ES-I3 (cell line): ENCODE data around the gene DSC1.
"Not testable (repeated sequence)": the region's sequence is repeated elsewhere in the genome, so short reads cannot be mapped to it uniquely, and the experiment has no call there.

ENCODE experiments used
- H3K36me3 ChIP-seq: 2 replicates; pipeline ENCODE4 v1.6.1; 2013; ENCODE audit warnings: mild to moderate bottlenecking, low read length, control low read depth, moderate library complexity; ENCODE audit not compliant: insufficient read depth
- H3K4me1 ChIP-seq: 2 replicates; pipeline ENCODE4 v1.6.1; 2013; ENCODE audit warnings: mild to moderate bottlenecking, control low read depth, low read length; ENCODE audit not compliant: insufficient read depth
- H3K9ac ChIP-seq: 2 replicates; pipeline ENCODE4 v1.6.1; 2013; ENCODE audit warnings: low read depth, mild to moderate bottlenecking, low read length, moderate library complexity
- H3K9me3 ChIP-seq: 2 replicates; pipeline ENCODE4 v1.6.1; 2013; ENCODE audit warnings: mild to moderate bottlenecking, low read length, moderate library complexity; ENCODE audit not compliant: control insufficient read depth, insufficient read depth

The DSC1 gene

DNA sequence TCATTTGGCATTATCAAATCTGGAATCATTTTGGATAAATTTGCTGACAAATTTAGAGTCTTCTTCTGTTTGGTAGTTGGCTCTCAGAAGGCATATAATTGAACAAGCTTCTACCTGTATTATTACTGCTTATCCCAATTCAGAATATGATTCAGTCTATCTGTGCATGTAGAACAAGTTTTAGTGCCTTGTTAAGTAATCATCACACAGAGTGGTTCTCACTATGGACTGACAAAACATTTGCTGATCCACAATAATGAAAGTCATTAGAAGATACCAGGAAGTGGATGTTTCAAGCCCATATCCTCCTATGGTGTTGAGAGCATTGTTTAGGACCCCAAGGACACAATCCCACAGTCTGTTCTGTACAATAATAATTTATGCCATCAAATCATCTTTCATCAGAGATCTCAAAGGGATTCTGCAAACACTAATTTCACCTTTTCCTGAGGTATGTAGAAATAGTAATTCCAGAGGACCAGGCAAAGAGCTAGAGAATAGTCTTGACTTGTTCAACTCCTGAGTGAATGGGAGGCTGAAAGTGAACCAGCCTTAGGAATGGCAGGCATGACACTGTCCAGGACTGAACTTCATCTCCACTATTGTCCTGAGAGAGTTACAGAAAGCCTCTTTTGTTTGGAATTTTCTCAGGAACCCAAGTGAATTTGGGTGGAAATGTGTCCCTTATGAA, 29.6 kb upstream of the DSC1 start:
- no peak overlapping the region for H3K9ac ChIP-seq
- H3K9me3 ChIP-seq, result no peaks in the 10 kb centered on the region
- no peaks in the 10 kb centered on the region for H3K36me3 ChIP-seq
- peaks cover 7% of the 10 kb centered on the region; the same call in 1 of the 2 replicates for H3K4me1 ChIP-seq

DNA sequence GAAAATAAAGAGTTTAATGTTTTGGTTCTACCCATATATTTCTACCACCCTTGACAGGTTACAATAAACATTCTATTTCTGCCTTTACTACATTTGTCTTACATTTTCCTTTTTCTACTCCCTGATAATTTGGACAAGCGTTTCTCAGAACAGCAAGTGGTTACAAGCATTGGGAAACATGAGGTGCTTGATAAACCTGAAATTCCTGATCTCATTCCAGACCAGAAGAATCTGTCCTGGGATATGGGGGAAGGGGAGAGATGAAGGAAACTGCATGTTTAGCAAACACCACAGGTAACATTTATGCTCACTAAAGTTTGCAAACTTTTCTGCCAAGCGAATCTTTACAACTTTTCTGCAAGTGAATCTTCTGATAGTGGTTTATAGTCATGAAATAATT, 28.3 kb upstream of the DSC1 start:
- H3K9me3 ChIP-seq, result no peaks in the 10 kb centered on the region
- no peaks in the 10 kb centered on the region for H3K36me3 ChIP-seq
- peaks cover 7% of the 10 kb centered on the region; the same call in 1 of the 2 replicates for H3K4me1 ChIP-seq
- H3K9ac ChIP-seq, result no peak overlapping the region

DNA sequence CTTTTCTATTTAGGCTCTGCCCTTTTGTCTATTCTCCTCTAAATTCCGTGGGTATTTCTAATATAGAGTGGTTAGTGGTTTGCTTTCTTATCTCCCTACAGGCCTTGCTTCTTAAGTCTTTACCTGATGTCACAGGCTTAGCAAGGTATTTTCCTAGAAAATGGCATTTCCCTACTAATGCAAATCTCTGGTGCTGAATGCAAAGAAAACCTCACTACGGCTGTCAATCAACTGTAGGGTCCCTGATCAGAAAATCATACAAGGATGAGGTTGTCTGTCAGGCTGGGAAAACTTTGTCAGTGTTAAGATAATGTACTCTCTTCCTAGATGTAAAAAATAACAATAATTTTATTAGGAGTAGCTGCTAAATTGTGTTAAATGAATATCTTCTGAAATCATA, 27.1 kb upstream of the DSC1 start:
- no peaks in the 10 kb centered on the region for H3K9me3 ChIP-seq
- H3K9ac ChIP-seq, result no peak overlapping the region
- H3K36me3 ChIP-seq, result no peaks in the 10 kb centered on the region
- H3K4me1 ChIP-seq, result peaks cover 7% of the 10 kb centered on the region; the same call in 1 of the 2 replicates

GRCh38 chr18:31185186-31185950, 22.7 kb upstream of the DSC1 start:
- Histone ChIP-seq H3K9me3 (no peaks in the 10 kb centered on the region), H3K4me1 (0 out of 2 replicates have a peak, but pooled peaks cover 2% of the 10 kb centered on the region), H3K9ac (no peak overlapping the region), H3K36me3 (no peaks in the 10 kb centered on the region)

- H3K9ac ChIP-seq, result no peak overlapping the region
- H3K36me3 ChIP-seq, result no peaks in the 10 kb centered on the region
- no peaks in the 10 kb centered on the region for H3K4me1 ChIP-seq
- H3K9me3 ChIP-seq, result no peaks in the 10 kb centered on the region
Observed at GRCh38 chr18:31183302-31183701, 20.6 kb upstream of the DSC1 start.

DNA sequence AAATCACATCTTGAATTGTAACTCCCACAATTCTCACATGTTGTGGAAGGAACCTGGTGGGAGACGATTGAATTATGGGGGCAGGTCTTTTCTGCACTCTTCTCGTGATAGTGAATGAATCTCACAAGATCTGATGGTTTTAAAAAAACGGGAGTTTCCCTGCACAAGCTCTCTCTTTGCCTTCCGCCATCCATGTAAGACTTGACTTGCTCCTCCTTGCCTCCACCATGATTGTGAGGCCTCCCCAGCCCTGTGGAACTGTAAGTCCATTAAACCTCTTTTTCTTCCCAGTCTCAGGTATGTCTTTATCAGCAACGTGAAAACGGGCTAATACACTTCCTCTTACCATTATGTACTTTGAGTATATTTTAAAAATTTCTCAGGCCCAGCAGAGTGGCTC, 14.7 kb upstream of the DSC1 start:
- H3K4me1 ChIP-seq, H3K36me3 ChIP-seq: not testable (repeated sequence)

DNA sequence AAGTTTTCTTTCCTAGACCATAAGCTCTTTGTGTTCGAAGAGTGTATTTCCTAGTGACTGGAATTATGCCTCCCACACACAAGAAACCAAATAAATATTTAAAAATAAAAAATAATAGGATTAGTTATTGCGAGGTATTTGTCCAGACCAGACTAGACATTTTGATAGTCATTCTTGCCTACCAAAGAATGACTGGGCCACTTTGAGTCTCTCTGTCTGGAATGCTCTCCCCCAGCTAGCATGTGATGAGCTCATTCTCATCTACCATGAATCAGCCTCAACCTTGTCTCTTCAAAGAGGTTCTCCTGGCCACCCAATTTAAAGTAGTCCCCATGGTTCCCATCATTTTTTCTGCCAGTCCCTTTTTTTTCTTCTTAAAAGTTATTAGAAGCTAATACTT, 13.9 kb upstream of the DSC1 start:
- no peak overlapping the region for H3K9ac ChIP-seq
- no peaks in the 10 kb centered on the region for H3K4me1 ChIP-seq
- H3K9me3 ChIP-seq, result peaks cover 10% of the 10 kb centered on the region; the same call in 1 of the 2 replicates
- H3K36me3 ChIP-seq, result no peaks in the 10 kb centered on the region; the same call in 1 of the 2 replicates

More for the DNA sequence above, 14.7 kb upstream of the DSC1 start:
- peaks cover 10% of the 10 kb centered on the region; the same call in 1 of the 2 replicates for H3K9me3 ChIP-seq
- not testable (repeated sequence) for H3K9ac ChIP-seq

DNA sequence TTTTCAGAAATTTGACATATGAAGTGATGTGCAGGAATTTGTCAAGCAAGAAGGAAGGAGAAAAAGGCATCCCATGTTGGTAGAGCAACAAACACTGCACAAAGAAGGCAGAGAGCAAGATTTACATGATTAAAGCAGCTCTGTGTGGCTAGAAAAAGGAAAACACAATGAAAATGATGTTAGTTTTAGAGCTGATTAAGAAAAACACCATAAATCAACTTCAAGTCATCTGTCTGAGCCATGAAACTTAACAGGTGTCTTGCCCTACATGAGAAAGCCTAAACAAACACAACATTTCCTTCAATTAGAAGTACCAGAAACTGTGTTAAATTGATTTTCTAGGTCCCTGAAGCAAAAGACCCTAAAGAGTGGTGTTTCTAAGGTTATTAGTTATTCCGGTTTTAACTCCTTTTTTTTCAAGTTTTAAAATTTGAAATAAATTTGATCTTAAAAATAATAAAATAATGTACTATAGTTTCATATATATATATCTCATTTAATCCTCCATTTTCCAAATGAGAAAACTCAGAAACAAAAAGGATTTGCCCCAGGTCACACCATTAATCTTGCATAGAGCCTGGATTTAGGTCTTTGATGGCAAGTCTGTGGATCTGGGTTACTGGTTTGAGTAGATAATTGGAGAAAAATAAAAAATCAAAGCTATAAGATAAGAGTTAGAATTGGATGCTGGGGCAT, 8.6 kb upstream of the DSC1 start:
- Histone ChIP-seq H3K36me3 (no peaks in the 10 kb centered on the region; the same call in 1 of the 2 replicates), H3K4me1 (no peaks in the 10 kb centered on the region; the same call in 1 of the 2 replicates), H3K9me3 (peaks cover 4% of the 10 kb centered on the region; the same call in 1 of the 2 replicates), H3K9ac (no peak overlapping the region)

DNA sequence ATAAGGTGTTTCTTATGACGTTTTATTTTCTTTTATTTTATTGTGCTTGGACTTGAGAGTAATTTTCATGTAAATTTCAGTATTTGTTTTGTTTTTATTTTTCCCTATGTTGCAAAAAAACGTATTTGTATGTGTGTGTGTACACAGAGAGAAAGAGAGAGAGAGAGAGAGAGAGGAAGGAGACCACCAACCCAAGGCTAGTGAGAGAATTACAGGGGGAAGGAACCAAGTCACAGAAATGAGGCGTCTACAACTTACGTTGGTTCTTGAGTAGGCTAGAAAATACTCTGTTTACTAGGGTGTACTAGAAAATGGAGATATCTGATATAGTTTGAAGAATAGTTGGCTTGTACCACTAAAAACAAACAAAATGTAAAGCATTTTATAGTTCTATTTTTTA, 7.7 kb upstream of the DSC1 start:
- Histone ChIP-seq H3K36me3 (no peaks in the 10 kb centered on the region), H3K9me3 (no peaks in the 10 kb centered on the region), H3K4me1 (no peaks in the 10 kb centered on the region; the same call in 1 of the 2 replicates), H3K9ac (no peak overlapping the region)

DNA sequence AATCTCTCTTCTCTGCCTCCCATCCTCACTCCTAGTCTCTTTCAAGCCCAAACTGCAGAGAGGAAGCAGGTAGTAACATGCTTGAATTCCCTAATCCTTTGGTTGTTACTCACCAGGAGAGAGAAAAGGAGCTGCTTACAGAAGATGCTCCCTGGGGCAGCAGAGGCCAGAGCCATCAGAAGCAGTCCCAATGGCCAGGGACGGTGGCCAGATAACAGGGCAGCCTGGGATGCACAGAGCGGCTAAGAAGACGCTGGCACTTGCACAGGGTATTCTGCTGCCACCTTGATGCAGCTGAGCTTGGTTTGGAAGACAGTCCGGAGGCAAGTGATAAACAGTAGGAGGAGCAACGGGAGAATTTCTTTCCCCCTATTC, 250 bp downstream of the DSC1 start:
- no peak overlapping the region for H3K9ac ChIP-seq

DNA sequence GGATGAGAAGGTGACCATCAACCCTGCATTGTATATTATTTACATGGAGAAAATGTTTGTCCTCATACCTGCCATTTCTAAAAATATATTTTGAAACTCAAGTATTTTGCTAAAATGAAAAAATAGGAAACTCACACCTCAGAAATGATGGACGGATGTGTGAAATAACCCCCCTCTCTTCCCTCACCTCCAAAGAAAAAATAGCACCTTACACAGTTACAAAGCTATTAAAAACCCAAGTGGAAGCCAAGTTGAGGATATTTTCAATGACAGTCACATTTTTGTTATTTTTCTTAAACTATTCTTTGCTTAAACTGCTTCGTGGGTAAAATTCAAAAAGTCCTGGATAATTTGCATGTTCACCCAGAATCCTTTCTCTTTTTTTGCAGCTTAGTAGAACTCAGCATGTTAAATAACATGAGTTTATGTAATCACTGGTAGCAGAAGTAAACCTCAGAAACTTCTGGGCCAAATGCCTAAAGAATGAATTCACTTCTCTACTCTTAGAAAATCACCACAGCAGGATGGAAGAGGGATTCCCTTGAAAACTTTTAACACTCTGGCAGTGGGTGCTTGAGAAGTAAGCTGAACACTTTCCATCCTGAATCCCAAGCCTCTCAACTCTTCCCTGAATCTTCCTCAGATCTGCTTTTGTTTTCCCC, 768 bp downstream of the DSC1 start:
- Histone ChIP-seq H3K36me3 (no peaks in the 10 kb centered on the region), H3K9ac (no peak overlapping the region), H3K9me3 (no peaks in the 10 kb centered on the region), H3K4me1 (peaks cover 11% of the 10 kb centered on the region; the same call in 1 of the 2 replicates)

More for the DNA sequence above, 250 bp downstream of the DSC1 start:
- no peaks in the 10 kb centered on the region for H3K9me3 ChIP-seq
- peaks cover 6% of the 10 kb centered on the region; the same call in 1 of the 2 replicates for H3K4me1 ChIP-seq
- no peaks in the 10 kb centered on the region for H3K36me3 ChIP-seq

GRCh38 chr18:31156821-31157763, 5.6 kb downstream of the DSC1 start:
- H3K9me3 ChIP-seq, result no peaks in the 10 kb centered on the region
- no peak overlapping the region for H3K9ac ChIP-seq

GRCh38 chr18:31155498-31155897, 7.2 kb downstream of the DSC1 start:
- Histone ChIP-seq H3K9me3 (no peaks in the 10 kb centered on the region), H3K9ac (no peak overlapping the region), H3K4me1 (peaks cover 8% of the 10 kb centered on the region; the same call in 1 of the 2 replicates), H3K36me3 (no peaks in the 10 kb centered on the region)

More at GRCh38 chr18:31156821-31157763, 5.6 kb downstream of the DSC1 start:
- Histone ChIP-seq H3K36me3 (no peaks in the 10 kb centered on the region), H3K4me1 (peaks cover 8% of the 10 kb centered on the region; the same call in 1 of the 2 replicates)
